Neural progenitor cell (in vitro differentiated cells): Measurements from ENCODE around the gene SDCCAG8. TPM values are rescaled to one million over a fixed set of nuclear protein-coding genes. Genes with fewer than 3 reads are reported as not detected.

ENCODE experiments used
- DNase-seq: peaks from one replicate; pipeline ENCODE4 v3.0.0-alpha.2; 2016; ENCODE audit warnings: low spot score
- H2AFZ ChIP-seq: fragments of 200-600 bp; sonication (generic); replicated peaks from 2 replicates; pipeline ENCODE4 v1.6.1; 2016; ENCODE audit warnings: antibody characterized with exemption
- H3F3A ChIP-seq: fragments of 200-600 bp; sonication (generic); 2 replicates; pipeline ENCODE4 v1.6.1; 2016; ENCODE audit warnings: antibody characterized with exemption, low read depth
- H3K27ac ChIP-seq: fragments of 200-600 bp; sonication (generic); 2 replicates; pipeline ENCODE4 v1.5.1; 2016; ENCODE audit warnings: mild to moderate bottlenecking
- H3K27me3 ChIP-seq: fragments of 200-600 bp; sonication (generic); 2 replicates; pipeline ENCODE4 v1.6.1; 2016; ENCODE audit warnings: mild to moderate bottlenecking, moderate library complexity
- H3K36me3 ChIP-seq: fragments of 200-600 bp; sonication (generic); 2 replicates; pipeline ENCODE4 v1.5.1; 2016
- H3K4me1 ChIP-seq: fragments of 200-600 bp; sonication (generic); 2 replicates; pipeline ENCODE4 v1.6.1; 2016; ENCODE audit warnings: mixed run types
- H3K4me2 ChIP-seq: fragments of 200-600 bp; sonication (generic); 2 replicates; pipeline ENCODE4 v1.6.1; 2016
- H3K4me3 ChIP-seq: fragments of 200-600 bp; sonication (generic); 2 replicates; pipeline ENCODE4 v1.5.1; 2016
- H3K79me2 ChIP-seq: fragments of 200-600 bp; sonication (generic); 2 replicates; pipeline ENCODE4 v1.6.1; 2016; ENCODE audit warnings: low read depth
- H3K9ac ChIP-seq: fragments of 200-600 bp; sonication (generic); 2 replicates; pipeline ENCODE4 v1.6.1; 2016
- H3K9me3 ChIP-seq: fragments of 200-600 bp; sonication (generic); 2 replicates; pipeline ENCODE4 v1.5.1; 2016; ENCODE audit warnings: low read depth
- H4K20me1 ChIP-seq: fragments of 200-600 bp; sonication (generic); 2 replicates; pipeline ENCODE4 v1.6.1; 2016; ENCODE audit warnings: low read depth
- H3K27ac Mint-ChIP-seq: 3 replicates; pipeline ENCODE4 v1.8.0; 2021; ENCODE audit warnings: mixed read lengths
- H3K27me3 Mint-ChIP-seq: 2 replicates; pipeline ENCODE4 v1.8.0; 2022; ENCODE audit warnings: low read depth, mild to moderate bottlenecking, inconsistent platforms, moderate library complexity, mixed read lengths; ENCODE audit not compliant: insufficient read depth
- H3K36me3 Mint-ChIP-seq: 3 replicates; pipeline ENCODE4 v1.8.0; 2021; ENCODE audit warnings: mixed read lengths
- H3K4me1 Mint-ChIP-seq: 3 replicates; pipeline ENCODE4 v1.8.0; 2021; ENCODE audit warnings: mixed read lengths
- H3K4me3 Mint-ChIP-seq: 3 replicates; pipeline ENCODE4 v1.8.0; 2021; ENCODE audit warnings: mild to moderate bottlenecking, moderate library complexity, mixed read lengths
- H3K9me3 Mint-ChIP-seq: 3 replicates; pipeline ENCODE4 v1.8.0; 2020; ENCODE audit warnings: mixed read lengths
- EZH2 ChIP-seq: fragments of 200-600 bp; sonication (generic); IDR thresholded peaks from 2 replicates; pipeline ENCODE4 v1.6.1; 2017; ENCODE audit warnings: antibody characterized with exemption, mild to moderate bottlenecking, moderate library complexity
- EZH2phosphoT487 ChIP-seq: fragments of 200-600 bp; sonication (generic); IDR thresholded peaks from 2 replicates; pipeline ENCODE4 v1.6.1; 2017; ENCODE audit warnings: antibody characterized with exemption
- total RNA-seq: library from RNA; depleted of rRNA; stranded (reverse); fragments of >200 nt; gene quantifications from 2 replicates; pipeline ENCODE4 v1.2.3, GENCODE V29; 2015; ENCODE audit warnings: low replicate concordance
- TF ChIP-seq, protein P1 (sequence below): fragments of 200-600 bp; sonication (generic); IDR thresholded peaks from 2 replicates; pipeline ENCODE4 v1.5.1; 2017; ENCODE audit warnings: antibody characterized with exemption, mild to moderate bottlenecking

The SDCCAG8 gene
- total RNA-seq, 1 donor from 2014 or later: 30.3 TPM

DNA sequence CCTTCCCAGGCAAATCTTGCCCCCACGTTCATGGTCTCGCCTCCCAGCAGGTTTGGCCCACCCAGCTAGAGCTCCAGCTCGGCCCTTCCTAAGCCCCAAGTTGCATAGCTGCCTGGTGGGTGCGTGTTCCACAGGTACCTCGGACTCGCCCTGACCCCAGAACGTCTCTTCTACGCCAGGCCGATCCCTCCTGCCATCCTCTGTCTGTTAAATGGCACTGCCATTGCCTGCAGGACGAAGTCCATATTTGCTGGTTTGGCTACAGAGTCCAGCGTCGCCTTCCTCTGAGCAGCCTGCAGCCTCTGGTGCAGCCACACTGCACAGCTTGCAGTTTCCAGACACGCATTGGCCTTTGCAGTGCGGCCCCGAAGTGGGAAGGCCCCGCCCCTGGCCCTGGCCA lies 228.1 kb downstream of the SDCCAG8 start:
- DNase-seq: no peak
- Histone ChIP-seq H3K4me2 (no peak overlapping the region), H2AFZ (no peak overlapping the region), H3K27me3 (peaks cover 6% of the 10 kb centered on the region), H3K4me1 (peaks cover 16% of the 10 kb centered on the region), H3K27ac (no peak overlapping the region), H4K20me1 (no peaks in the 10 kb centered on the region), H3K9me3 (no peaks in the 10 kb centered on the region), H3K79me2 (no peaks in the 10 kb centered on the region), H3K36me3 (no peaks in the 10 kb centered on the region), H3K4me3 (no peak overlapping the region), H3K9ac (no peak overlapping the region), H3F3A (no peaks in the 10 kb centered on the region)
- peaks cover 21% of the 10 kb centered on the region for H3K27me3 Mint-ChIP-seq
- H3K4me1 Mint-ChIP-seq: peaks cover 40% of the 10 kb centered on the region
- TF ChIP-seq EZH2 (no peak), EZH2phosphoT487 (no peak)
- TF ChIP-seq, protein P1, sequence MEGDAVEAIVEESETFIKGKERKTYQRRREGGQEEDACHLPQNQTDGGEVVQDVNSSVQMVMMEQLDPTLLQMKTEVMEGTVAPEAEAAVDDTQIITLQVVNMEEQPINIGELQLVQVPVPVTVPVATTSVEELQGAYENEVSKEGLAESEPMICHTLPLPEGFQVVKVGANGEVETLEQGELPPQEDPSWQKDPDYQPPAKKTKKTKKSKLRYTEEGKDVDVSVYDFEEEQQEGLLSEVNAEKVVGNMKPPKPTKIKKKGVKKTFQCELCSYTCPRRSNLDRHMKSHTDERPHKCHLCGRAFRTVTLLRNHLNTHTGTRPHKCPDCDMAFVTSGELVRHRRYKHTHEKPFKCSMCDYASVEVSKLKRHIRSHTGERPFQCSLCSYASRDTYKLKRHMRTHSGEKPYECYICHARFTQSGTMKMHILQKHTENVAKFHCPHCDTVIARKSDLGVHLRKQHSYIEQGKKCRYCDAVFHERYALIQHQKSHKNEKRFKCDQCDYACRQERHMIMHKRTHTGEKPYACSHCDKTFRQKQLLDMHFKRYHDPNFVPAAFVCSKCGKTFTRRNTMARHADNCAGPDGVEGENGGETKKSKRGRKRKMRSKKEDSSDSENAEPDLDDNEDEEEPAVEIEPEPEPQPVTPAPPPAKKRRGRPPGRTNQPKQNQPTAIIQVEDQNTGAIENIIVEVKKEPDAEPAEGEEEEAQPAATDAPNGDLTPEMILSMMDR: no peak
- no peaks in the 10 kb centered on the region for H3K9me3 Mint-ChIP-seq
- H3K27ac Mint-ChIP-seq: peak overlapping the region; percentile 91
- H3K36me3 Mint-ChIP-seq: peaks cover 3% of the 10 kb centered on the region
- H3K4me3 Mint-ChIP-seq: peak overlapping the region; percentile 77

DNA sequence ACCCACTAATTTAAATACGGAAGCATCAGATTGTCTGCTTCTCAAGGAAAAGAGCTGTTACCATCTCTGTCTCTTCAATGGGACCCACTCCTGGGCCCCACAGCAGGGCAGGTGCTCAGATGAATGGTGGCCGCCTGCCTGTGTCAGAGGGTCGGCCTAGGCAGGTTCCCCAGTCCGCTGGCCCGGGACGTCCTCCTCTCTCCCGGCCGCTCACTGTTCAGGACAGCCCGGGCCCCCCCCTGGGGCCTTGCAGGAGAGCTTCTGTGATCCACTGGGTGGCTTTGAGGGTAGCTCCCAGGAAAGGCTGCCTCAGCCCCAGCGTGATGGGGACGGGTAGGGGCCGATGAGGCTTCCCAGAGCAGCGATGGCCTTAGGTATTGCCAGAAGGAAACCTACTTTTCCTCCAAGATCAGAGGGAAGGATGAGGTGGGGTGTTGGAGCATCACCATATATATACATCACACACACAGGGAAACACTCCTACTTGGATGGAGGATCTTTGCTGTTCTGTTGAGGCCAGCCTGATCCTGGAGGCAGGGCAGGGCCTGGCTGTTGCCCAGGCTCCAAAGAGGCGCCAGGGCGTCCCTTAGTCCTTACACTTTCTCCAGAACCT lies 231.3 kb downstream of the SDCCAG8 start:
- H2AFZ ChIP-seq: no peak overlapping the region
- Mint-ChIP-seq H3K4me1 (peaks cover 37% of the 10 kb centered on the region), H3K4me3 (no peak overlapping the region), H3K27me3 (peaks cover 16% of the 10 kb centered on the region), H3K9me3 (no peaks in the 10 kb centered on the region), H3K36me3 (no peaks in the 10 kb centered on the region), H3K27ac (no peak overlapping the region)
- H3K27me3 ChIP-seq: peaks cover under 1% of the 10 kb centered on the region
- H3K9me3 ChIP-seq: no peaks in the 10 kb centered on the region
- no peak overlapping the region for H3K9ac ChIP-seq
- H3K4me2 ChIP-seq: no peak overlapping the region
- H3K36me3 ChIP-seq: no peaks in the 10 kb centered on the region
- TF ChIP-seq EZH2 (no peak), EZH2phosphoT487 (no peak)
- TF ChIP-seq, protein P1: no peak
- H3K4me3 ChIP-seq: no peak overlapping the region
- H4K20me1 ChIP-seq: no peaks in the 10 kb centered on the region
- DNase-seq: no peak
- H3K4me1 ChIP-seq: peaks cover 11% of the 10 kb centered on the region
- H3K27ac ChIP-seq: no peak overlapping the region
- peaks cover 6% of the 10 kb centered on the region for H3F3A ChIP-seq
- H3K79me2 ChIP-seq: no peaks in the 10 kb centered on the region

DNA sequence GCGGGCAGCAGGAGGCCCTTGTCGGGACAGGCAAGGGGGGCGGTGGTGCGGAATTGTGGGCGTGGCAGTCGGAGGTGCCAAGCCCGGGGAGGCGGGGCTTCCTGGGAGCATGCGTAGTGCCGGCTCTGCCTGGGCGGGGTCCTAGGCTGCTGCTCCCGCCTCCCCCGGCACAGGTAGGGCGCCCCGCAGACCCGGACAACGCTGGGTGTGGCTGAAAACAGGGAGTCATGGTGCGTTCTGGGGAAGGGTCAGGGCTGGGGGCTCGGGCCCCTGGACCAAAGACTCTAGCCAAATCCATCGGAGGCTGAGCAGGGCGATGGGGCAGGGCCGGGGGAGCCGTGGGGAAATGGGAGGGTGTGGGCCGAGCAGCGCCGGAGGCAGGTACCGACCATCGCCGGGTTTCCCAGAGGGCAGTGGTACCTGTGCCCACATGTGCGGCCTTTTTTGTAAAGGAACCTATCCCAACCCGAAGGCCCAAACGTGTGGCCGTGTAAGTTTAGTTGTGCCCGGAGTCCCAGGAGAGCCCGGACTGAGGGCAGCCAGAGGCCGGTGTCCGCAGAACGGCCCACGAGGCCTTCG lies 231.9 kb downstream of the SDCCAG8 start:
- no peak overlapping the region for H3K4me3 Mint-ChIP-seq
- peak overlapping the region; percentile 29 for H3K27ac Mint-ChIP-seq
- no peak for DNase-seq

More for the DNA sequence above, 231.9 kb downstream of the SDCCAG8 start:
- no peak overlapping the region for H3K4me3 ChIP-seq
- H2AFZ ChIP-seq: no peak overlapping the region
- Mint-ChIP-seq H3K4me1 (peaks cover 31% of the 10 kb centered on the region), H3K27me3 (peaks cover 11% of the 10 kb centered on the region), H3K36me3 (no peaks in the 10 kb centered on the region), H3K9me3 (no peaks in the 10 kb centered on the region)
- H3K79me2 ChIP-seq: no peaks in the 10 kb centered on the region
- no peak overlapping the region for H3K4me2 ChIP-seq
- H3K36me3 ChIP-seq: no peaks in the 10 kb centered on the region
- H3K27ac ChIP-seq: no peak overlapping the region
- peaks cover 6% of the 10 kb centered on the region for H3F3A ChIP-seq
- no peaks in the 10 kb centered on the region for H3K9me3 ChIP-seq
- no peaks in the 10 kb centered on the region for H3K27me3 ChIP-seq
- H4K20me1 ChIP-seq: no peaks in the 10 kb centered on the region
- TF ChIP-seq, protein P1: no peak
- TF ChIP-seq EZH2 (no peak), EZH2phosphoT487 (no peak)
- H3K4me1 ChIP-seq: peaks cover 5% of the 10 kb centered on the region
- no peak overlapping the region for H3K9ac ChIP-seq
